ACC112 (cell line): ENCODE measurements around the gene TEKT2.

ENCODE experiments used
- H2AFZ ChIP-seq: fragments of 200-600 bp; sonication (generic); one replicate; pipeline ENCODE4 v1.6.0; 2017; ENCODE audit warnings: antibody characterized with exemption, low read length; ENCODE audit not compliant: unreplicated experiment
- H3K27ac ChIP-seq: fragments of 200-600 bp; sonication (generic); 2 replicates; pipeline ENCODE4 v1.5.1; 2014; ENCODE audit warnings: low read depth, mild to moderate bottlenecking, antibody characterized with exemption, low read length, moderate library complexity
- H3K27me3 ChIP-seq: fragments of 200-600 bp; sonication (generic); 2 replicates; pipeline ENCODE4 v1.6.1; 2014; ENCODE audit warnings: mild to moderate bottlenecking, antibody characterized with exemption, low read length, moderate library complexity, mixed read lengths; ENCODE audit not compliant: insufficient read depth
- H3K36me3 ChIP-seq: fragments of 200-600 bp; sonication (generic); 2 replicates; pipeline ENCODE4 v1.6.1; 2016; ENCODE audit warnings: mild to moderate bottlenecking, antibody characterized with exemption, low read length, moderate library complexity, mixed read lengths; ENCODE audit not compliant: insufficient read depth
- H3K4me1 ChIP-seq: fragments of 200-600 bp; sonication (generic); one replicate; pipeline ENCODE4 v1.6.1; 2016; ENCODE audit warnings: low read length, mixed read lengths; ENCODE audit not compliant: insufficient read depth, unreplicated experiment, control insufficient read depth
- H3K4me3 ChIP-seq: fragments of 200-600 bp; sonication (generic); 2 replicates; pipeline ENCODE4 v1.5.1; 2014; ENCODE audit warnings: mild to moderate bottlenecking, low read depth, low read length
- H3K79me2 ChIP-seq: fragments of 200-600 bp; sonication (generic); one replicate; pipeline ENCODE4 v1.6.0; 2016; ENCODE audit warnings: low read length; ENCODE audit not compliant: control insufficient read depth, unreplicated experiment, insufficient read depth

Gene TEKT2

GRCh38 chr1:36087233-36088123, 3.6 kb downstream of the TEKT2 start:
- peaks cover 36% of the 10 kb centered on the region for H3K79me2 ChIP-seq
- no peaks in the 10 kb centered on the region for H3K27me3 ChIP-seq
- no peak overlapping the region for H3K4me3 ChIP-seq
- no peak overlapping the region for H3K27ac ChIP-seq
- H3K36me3 ChIP-seq, result peaks cover 10% of the 10 kb centered on the region; the same call in 1 of the 2 replicates
- peaks cover 11% of the 10 kb centered on the region for H3K4me1 ChIP-seq
- no peak overlapping the region for H2AFZ ChIP-seq

- Histone ChIP-seq H3K4me1 (peaks cover 11% of the 10 kb centered on the region), H3K79me2 (peaks cover 43% of the 10 kb centered on the region), H2AFZ (peak overlapping the region; percentile 98), H3K27ac (peak overlapping the region; percentile 80; the same call in 1 of the 2 replicates), H3K36me3 (peaks cover 16% of the 10 kb centered on the region; the same call in 1 of the 2 replicates), H3K4me3 (peak overlapping the region; percentile 99), H3K27me3 (no peaks in the 10 kb centered on the region)
These were observed 4.3 kb downstream of the TEKT2 start for GRCh38 chr1:36088265-36088576.

GRCh38 chr1:36088577-36089392, 4.9 kb downstream of the TEKT2 start, which contains the start of gene ADPRS:
ADPRS (plus strand) TSS chr1:36088892; CDS start chr1:36088905, 13 bp downstream.
- Histone ChIP-seq H3K4me1 (peaks cover 11% of the 10 kb centered on the region), H3K36me3 (peaks cover 20% of the 10 kb centered on the region; the same call in 1 of the 2 replicates), H3K4me3 (peak within 1 kb of the TSS; percentile 99), H3K27ac (peak within 1 kb of the TSS; percentile 80), H3K27me3 (no peaks in the 10 kb centered on the region), H3K79me2 (peaks cover 44% of the 10 kb centered on the region), H2AFZ (peak within 1 kb of the TSS; percentile 98)

- H3K36me3 ChIP-seq, result peaks cover 27% of the 10 kb centered on the region; the same call in 1 of the 2 replicates
- peaks cover 8% of the 10 kb centered on the region for H3K4me1 ChIP-seq
- H3K27ac ChIP-seq, result peak overlapping the region; percentile 80
- H2AFZ ChIP-seq, result peak overlapping the region; percentile 88
- peaks cover 44% of the 10 kb centered on the region for H3K79me2 ChIP-seq
- peak overlapping the region; percentile 99 for H3K4me3 ChIP-seq
- H3K27me3 ChIP-seq, result no peaks in the 10 kb centered on the region
These were observed 5.7 kb downstream of the TEKT2 start for GRCh38 chr1:36089393-36090121.

GRCh38 chr1:36091141-36091540, 7.2 kb downstream of the TEKT2 start:
- Histone ChIP-seq H3K4me1 (peaks cover 6% of the 10 kb centered on the region), H3K4me3 (no peak overlapping the region), H2AFZ (no peak overlapping the region), H3K79me2 (peaks cover 44% of the 10 kb centered on the region), H3K27me3 (no peaks in the 10 kb centered on the region), H3K36me3 (peaks cover 35% of the 10 kb centered on the region), H3K27ac (no peak overlapping the region)

- peaks cover 36% of the 10 kb centered on the region for H3K36me3 ChIP-seq
- peaks cover 44% of the 10 kb centered on the region for H3K79me2 ChIP-seq
- no peak overlapping the region for H3K4me3 ChIP-seq
- H3K27me3 ChIP-seq, result no peaks in the 10 kb centered on the region
- H2AFZ ChIP-seq, result no peak overlapping the region
- H3K4me1 ChIP-seq, result peaks cover 6% of the 10 kb centered on the region
- H3K27ac ChIP-seq, result no peak overlapping the region
These were observed 7.8 kb downstream of the TEKT2 start for GRCh38 chr1:36091698-36092097.

GRCh38 chr1:36092166-36092797, 8.4 kb downstream of the TEKT2 start:
- Histone ChIP-seq H3K27ac (no peak overlapping the region), H3K4me3 (no peak overlapping the region), H3K36me3 (peaks cover 36% of the 10 kb centered on the region), H3K4me1 (peaks cover 6% of the 10 kb centered on the region), H2AFZ (no peak overlapping the region), H3K79me2 (peaks cover 44% of the 10 kb centered on the region), H3K27me3 (no peaks in the 10 kb centered on the region)

- Histone ChIP-seq H3K4me3 (no peak overlapping the region), H3K4me1 (peaks cover 6% of the 10 kb centered on the region), H3K27me3 (no peaks in the 10 kb centered on the region), H3K27ac (no peak overlapping the region), H3K36me3 (peaks cover 36% of the 10 kb centered on the region), H2AFZ (no peak overlapping the region), H3K79me2 (peaks cover 44% of the 10 kb centered on the region)
These were observed 8.9 kb downstream of the TEKT2 start for GRCh38 chr1:36092798-36093185.

- peaks cover 44% of the 10 kb centered on the region for H3K79me2 ChIP-seq
- peaks cover 36% of the 10 kb centered on the region for H3K36me3 ChIP-seq
- no peak overlapping the region for H2AFZ ChIP-seq
- H3K27me3 ChIP-seq, result no peaks in the 10 kb centered on the region
- no peak overlapping the region for H3K27ac ChIP-seq
- peaks cover 6% of the 10 kb centered on the region for H3K4me1 ChIP-seq
- H3K4me3 ChIP-seq, result no peak overlapping the region
These were observed 9.3 kb downstream of the TEKT2 start for GRCh38 chr1:36093226-36093625.

- no peak overlapping the region for H3K27ac ChIP-seq
- H3K36me3 ChIP-seq, result peaks cover 36% of the 10 kb centered on the region
- H3K79me2 ChIP-seq, result peaks cover 43% of the 10 kb centered on the region
- peaks cover 6% of the 10 kb centered on the region for H3K4me1 ChIP-seq
- H3K4me3 ChIP-seq, result no peak overlapping the region
- H3K27me3 ChIP-seq, result no peaks in the 10 kb centered on the region
- no peak overlapping the region for H2AFZ ChIP-seq
These were observed 10.0 kb downstream of the TEKT2 start for GRCh38 chr1:36093929-36094328.
